ENCODE results near the gene TSPAN7.

Gene TSPAN7

DNA sequence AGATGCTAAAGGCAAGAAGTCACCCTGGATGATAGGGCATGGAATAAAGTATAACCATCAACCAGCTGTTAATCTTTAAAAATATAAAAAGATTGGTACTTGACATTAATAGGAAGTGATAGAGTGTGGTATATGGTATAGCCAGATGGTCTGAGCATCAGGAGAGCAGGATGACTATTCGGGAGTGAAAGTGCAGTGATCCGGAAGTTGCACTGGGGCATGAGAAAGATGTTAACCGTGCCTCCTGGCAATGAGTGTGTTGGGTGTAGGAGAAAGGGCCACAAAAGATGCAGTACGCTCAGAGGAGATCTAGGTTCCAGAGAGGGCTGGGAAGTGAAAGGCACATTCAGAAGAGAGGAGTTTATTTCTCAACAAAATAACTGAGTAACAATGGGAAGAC, 65.0 kb downstream of the TSPAN7 start:
- TF ChIP-seq CTCF (conservative IDR thresholded peaks at IDR 0.05; ENCODE audit: low read depth, low read length) = no peak
- no peak for DNase-seq (ENCODE audit: low read depth)
- H3K4me3 ChIP-seq (ENCODE audit: low read length) = no peak overlapping the region

- DNase-seq (ENCODE audit: low read depth) = no peak
- TF ChIP-seq CTCF (conservative IDR thresholded peaks at IDR 0.05; ENCODE audit: low read depth, low read length) = peak; percentile 61
- no peak overlapping the region for H3K4me3 ChIP-seq (ENCODE audit: low read length)
Observed at GRCh38 chrX:38627683-38628082, 66.3 kb downstream of the TSPAN7 start.

DNA sequence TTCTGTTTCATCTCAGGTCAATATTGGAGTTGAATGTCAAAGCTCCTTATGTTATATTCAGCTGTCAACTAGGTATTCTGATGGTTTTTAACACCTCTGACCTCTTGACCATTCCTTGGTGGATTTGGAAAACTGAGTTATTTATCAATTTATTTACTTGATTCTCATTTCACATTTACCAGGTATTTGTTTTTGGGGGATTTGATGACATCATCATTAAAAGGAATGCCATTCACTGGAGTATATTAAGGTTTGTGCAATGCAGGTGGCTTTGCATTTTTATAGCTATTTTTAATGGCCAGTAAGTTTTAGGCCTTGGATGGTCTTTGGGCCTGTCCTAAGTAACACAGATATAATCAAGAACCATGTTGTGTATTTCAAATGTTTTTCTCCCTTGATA, 67.2 kb downstream of the TSPAN7 start:
- no peak overlapping the region for H3K4me3 ChIP-seq (ENCODE audit: low read length)
- TF ChIP-seq CTCF (conservative IDR thresholded peaks at IDR 0.05; ENCODE audit: low read depth, low read length) = no peak
- no peak for DNase-seq (ENCODE audit: low read depth)

DNA sequence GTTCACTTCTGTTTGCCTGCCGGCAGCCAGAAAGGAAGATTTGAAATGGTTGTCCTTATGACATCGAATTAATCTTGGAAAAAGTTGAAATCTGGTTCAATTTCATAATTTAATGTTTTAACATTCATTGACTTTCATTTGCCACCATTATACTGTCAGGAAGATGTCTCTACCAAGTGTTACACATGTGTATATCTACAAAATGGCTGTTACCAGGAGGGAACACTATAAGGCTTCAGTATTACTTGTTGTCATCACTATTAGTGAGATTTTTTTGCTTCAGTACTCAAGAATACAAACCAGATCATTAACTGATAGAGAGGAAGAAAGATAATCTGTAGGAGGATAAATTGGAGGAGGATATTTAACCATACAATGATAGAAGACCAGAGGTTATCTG, 71.2 kb downstream of the TSPAN7 start:
- no peak for DNase-seq (ENCODE audit: low read depth)
- H3K4me3 ChIP-seq (ENCODE audit: low read length) = no peak overlapping the region
- no peak for TF ChIP-seq CTCF (conservative IDR thresholded peaks at IDR 0.05; ENCODE audit: low read depth, low read length)

DNA sequence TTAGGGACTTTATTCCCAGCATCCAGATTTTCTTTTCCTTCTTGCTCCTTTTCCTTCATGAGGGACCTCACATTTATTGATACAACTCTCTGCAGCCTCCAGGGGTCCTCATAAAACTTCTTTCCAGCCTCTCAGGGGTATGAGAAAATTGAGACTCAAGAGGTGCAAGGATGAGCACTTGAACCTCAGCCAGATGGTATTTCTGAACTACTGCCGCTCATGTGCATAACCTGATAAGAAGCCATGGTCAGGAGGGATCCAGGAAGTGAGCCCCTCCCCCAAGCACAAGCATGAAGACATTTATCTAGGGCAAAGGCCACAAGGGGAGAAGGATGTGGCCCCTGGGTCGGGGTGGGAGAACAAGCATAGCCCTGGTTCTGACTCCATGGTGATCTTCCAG, 73.3 kb downstream of the TSPAN7 start:
- DNase-seq (ENCODE audit: low read depth) = no peak
- TF ChIP-seq CTCF (conservative IDR thresholded peaks at IDR 0.05; ENCODE audit: low read depth, low read length) = no peak
- no peak overlapping the region for H3K4me3 ChIP-seq (ENCODE audit: low read length)

DNA sequence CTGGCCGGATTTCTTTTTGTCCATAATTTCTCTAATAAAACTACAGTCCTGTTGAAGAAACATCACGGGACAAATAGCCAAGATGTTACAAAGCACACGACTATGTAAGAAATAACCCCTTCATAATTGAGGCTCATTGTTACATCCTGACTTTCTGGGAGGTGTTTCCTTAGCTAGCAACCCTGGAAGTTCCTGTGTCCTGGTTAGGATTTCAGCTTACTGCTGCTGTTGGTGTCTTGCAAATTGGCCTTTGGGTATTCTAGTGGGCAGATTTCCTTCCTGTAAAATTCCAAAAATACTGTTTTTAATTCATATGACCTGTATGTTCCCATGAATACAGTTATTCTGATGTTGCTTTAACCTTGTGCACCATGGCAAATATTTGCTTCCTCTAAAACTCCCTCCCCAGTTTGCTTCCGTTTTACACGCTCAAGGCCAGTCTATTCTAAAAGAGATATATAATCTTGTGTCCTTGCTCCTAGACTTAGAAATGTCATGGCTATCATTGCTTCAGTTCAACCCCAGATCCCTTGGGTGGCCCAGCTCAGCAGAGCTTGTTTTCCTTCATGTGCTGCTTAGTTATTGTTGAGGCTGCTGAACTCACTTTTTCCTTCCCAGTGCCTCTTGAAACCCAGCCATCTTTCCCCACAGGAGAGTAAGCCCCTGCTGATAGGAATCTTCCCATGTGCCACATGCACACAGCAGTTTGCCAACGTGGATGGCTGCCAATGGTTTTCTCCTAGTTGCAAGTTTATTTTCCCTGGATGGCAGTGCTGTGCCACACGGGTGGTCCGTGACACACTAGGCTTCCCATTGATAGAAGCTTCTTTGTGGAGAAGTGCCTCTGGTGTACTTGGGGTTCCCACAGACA, 75.8 kb downstream of the TSPAN7 start:
- DNase-seq (ENCODE audit: low read depth) = no peak
- no peak overlapping the region for H3K4me3 ChIP-seq (ENCODE audit: low read length)

More for the DNA sequence above, 75.8 kb downstream of the TSPAN7 start:
- TF ChIP-seq CTCF (conservative IDR thresholded peaks at IDR 0.05; ENCODE audit: low read depth, low read length) = no peak

Measured in retinal pigment epithelial cell (primary cell).